22Rv1 (cell line): ENCODE results near the gene SNX18.

Experiments used
- CTCF ChIP-seq: fragments of 450-650 bp; IDR thresholded peaks from 2 replicates; pipeline ENCODE4 v1.5.1; 2017; ENCODE audit warnings: mild to moderate bottlenecking
- ZFX ChIP-seq: fragments of 450-650 bp; IDR thresholded peaks from 2 replicates; pipeline ENCODE4 v1.6.1; 2017; ENCODE audit warnings: antibody characterized with exemption, borderline replicate concordance

- TF ChIP-seq CTCF (no peak), ZFX (no peak)
Observed at GRCh38 chr5:54548565-54548964, 31.0 kb downstream of the SNX18 start.
